LNCaP clone FGC (cell line): Measurements from ENCODE around the gene LIN9.

Source experiments
- DNase-seq: peaks from one replicate; pipeline ENCODE4 v3.0.0-alpha.2; 2011; ENCODE audit warnings: low read depth
- H3K4me3 ChIP-seq: 2 replicates; pipeline ENCODE4 v1.5.1; 2011; ENCODE audit warnings: mild to moderate bottlenecking, low read depth, low read length, control low read depth
- TF ChIP-seq, protein P1 (sequence below): IDR thresholded peaks from 2 replicates; pipeline ENCODE4 v1.5.1; 2012; ENCODE audit warnings: mild to moderate bottlenecking; ENCODE audit not compliant: control insufficient read depth, insufficient read depth; ENCODE audit errors: extremely low read depth

LIN9 gene

DNA sequence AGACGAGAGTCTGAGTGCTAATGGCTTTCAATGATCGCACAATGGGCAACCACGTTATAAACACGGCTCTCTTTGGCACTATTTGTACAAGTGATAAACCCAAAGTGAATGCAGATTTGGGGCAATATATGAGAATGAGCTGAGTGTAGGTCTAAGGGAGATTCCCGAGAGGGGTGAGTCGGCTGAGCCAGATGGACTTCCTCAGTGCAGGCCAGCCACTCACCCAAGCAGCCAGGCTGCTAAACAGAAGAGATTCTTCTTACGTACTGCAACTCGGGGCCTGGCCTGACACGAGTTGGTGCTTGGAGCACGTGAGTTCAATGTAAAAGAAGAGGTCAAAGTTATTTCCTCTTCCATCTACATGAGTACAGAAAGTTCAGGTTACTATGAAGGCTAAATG lies 91.7 kb downstream of the LIN9 start:
- no peak for DNase-seq
- H3K4me3 ChIP-seq = no peak overlapping the region
- TF ChIP-seq, protein P1, sequence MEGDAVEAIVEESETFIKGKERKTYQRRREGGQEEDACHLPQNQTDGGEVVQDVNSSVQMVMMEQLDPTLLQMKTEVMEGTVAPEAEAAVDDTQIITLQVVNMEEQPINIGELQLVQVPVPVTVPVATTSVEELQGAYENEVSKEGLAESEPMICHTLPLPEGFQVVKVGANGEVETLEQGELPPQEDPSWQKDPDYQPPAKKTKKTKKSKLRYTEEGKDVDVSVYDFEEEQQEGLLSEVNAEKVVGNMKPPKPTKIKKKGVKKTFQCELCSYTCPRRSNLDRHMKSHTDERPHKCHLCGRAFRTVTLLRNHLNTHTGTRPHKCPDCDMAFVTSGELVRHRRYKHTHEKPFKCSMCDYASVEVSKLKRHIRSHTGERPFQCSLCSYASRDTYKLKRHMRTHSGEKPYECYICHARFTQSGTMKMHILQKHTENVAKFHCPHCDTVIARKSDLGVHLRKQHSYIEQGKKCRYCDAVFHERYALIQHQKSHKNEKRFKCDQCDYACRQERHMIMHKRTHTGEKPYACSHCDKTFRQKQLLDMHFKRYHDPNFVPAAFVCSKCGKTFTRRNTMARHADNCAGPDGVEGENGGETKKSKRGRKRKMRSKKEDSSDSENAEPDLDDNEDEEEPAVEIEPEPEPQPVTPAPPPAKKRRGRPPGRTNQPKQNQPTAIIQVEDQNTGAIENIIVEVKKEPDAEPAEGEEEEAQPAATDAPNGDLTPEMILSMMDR = no peak

GRCh38 chr1:226216056-226216455 lies 92.9 kb downstream of the LIN9 start:
- TF ChIP-seq, protein P1 = no peak
- H3K4me3 ChIP-seq = no peak overlapping the region
- no peak for DNase-seq

GRCh38 chr1:226215239-226215638 lies 93.7 kb downstream of the LIN9 start:
- no peak overlapping the region for H3K4me3 ChIP-seq
- DNase-seq = no peak
- TF ChIP-seq, protein P1 = no peak

GRCh38 chr1:226212545-226212944 lies 96.4 kb downstream of the LIN9 start:
- no peak overlapping the region for H3K4me3 ChIP-seq
- no peak for DNase-seq
- TF ChIP-seq, protein P1 = no peak

DNA sequence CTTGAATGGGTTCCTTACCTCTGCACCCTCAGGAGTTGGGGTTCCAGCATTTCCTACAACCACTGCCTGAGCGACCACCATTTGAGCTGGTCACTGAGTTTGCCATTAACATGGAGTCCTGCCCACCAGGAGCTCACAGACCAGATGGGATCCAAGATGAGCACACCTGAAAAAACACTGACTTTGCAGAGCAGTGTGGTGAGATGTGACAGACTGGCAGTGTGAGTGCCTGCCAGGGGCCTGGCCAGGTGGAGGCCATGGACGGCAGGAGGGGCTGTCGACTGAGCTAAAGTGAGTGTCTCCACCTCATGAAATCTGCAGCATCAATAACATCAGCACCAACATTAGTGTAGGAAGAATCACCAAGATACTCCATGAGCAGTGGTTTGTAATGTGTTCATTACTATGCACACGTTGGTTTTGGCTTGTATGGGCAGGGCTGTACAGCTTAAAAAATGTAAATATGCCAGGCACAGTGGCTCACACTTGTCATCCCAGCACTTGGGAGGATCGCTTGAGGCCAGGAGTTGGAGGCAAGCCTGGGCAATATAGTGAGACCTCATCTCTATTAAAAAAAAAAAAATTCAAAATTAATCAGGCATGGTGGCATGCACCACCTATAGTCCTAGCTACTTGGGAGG lies 97.7 kb downstream of the LIN9 start:
- no peak overlapping the region for H3K4me3 ChIP-seq
- TF ChIP-seq, protein P1 = no peak
- no peak for DNase-seq

DNA sequence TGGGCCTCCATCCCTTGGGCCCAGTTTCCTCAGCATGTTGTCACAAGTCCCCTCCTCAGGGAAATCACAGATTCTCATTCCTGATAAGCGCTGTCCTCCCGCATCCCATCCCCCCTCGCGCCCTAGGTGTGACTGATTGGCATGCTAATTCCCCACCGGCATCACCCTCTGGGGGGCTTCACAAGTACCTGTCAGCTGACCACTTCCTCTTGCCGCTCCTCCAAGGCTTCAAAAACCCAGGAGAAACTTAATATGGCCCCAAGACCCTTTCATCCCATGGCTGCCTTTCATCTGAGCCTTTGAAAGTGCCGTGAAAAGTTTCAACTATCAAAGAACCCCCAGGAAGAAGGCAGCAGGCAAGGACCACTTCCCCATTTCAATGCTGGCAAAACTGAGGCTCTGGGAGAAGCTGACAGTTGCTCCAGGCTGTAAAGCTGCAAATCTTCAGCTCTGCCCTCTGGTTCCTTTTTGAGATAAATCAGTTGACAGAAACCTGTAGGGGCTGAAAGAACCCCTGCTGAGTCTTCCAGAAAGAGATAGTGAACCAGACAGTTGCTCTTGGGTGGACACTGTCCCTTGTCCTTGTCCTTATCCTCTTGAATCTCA lies 98.3 kb downstream of the LIN9 start:
- no peak for DNase-seq
- no peak overlapping the region for H3K4me3 ChIP-seq
- TF ChIP-seq, protein P1 = no peak
